A549 (cell line): ENCODE results near the gene RSL24D1.

Experiments
- EP300 ChIP-seq, 2 experiments: fragments of >200 bp; sonication (Bioruptor Twin); formaldehyde crosslinking; IDR thresholded peaks; 2 replicates in 1 of 2; 3 replicates in 1 of 2; pipeline ENCODE4 v1.6.1; 2016 to 2017
- KDM1A ChIP-seq: fragments of 200-600 bp; sonication (generic); IDR thresholded peaks from 2 replicates; pipeline ENCODE4 v1.6.1; 2016; ENCODE audit warnings: low read depth, mild to moderate bottlenecking
- MAFK ChIP-seq: fragments of 450-650 bp; IDR thresholded peaks from 2 replicates; pipeline ENCODE4 v1.6.1; 2014; ENCODE audit not compliant: partially characterized antibody
- RCOR1 ChIP-seq: fragments of 150-350 bp; IDR thresholded peaks from 2 replicates; pipeline ENCODE4 v1.6.1; 2014; ENCODE audit warnings: antibody characterized with exemption, low read length, low read depth
- RFX5 ChIP-seq: fragments of 450-650 bp; IDR thresholded peaks from 2 replicates; pipeline ENCODE4 v1.7.1; 2014; ENCODE audit warnings: antibody characterized with exemption, mild to moderate bottlenecking, moderate library complexity
- RNF2 ChIP-seq: fragments of 200-600 bp; sonication (generic); IDR thresholded peaks from 2 replicates; pipeline ENCODE4 v1.6.1; 2016; ENCODE audit warnings: low read depth, mild to moderate bottlenecking, antibody characterized with exemption, moderate library complexity, borderline replicate concordance
- SREBF2 ChIP-seq: fragments of 450-650 bp; IDR thresholded peaks from 2 replicates; pipeline ENCODE4 v1.6.1; 2014; ENCODE audit warnings: mild to moderate bottlenecking, moderate library complexity
- ZFP36 ChIP-seq: fragments of 450-650 bp; IDR thresholded peaks from 2 replicates; pipeline ENCODE4 v1.6.1; 2014; ENCODE audit warnings: borderline replicate concordance; ENCODE audit not compliant: partially characterized antibody
- TF ChIP-seq, protein P1 (sequence below): fragments of >200 bp; sonication (Bioruptor Twin); formaldehyde crosslinking; IDR thresholded peaks from 3 replicates; pipeline ENCODE4 v1.5.1; 2016

DNA sequence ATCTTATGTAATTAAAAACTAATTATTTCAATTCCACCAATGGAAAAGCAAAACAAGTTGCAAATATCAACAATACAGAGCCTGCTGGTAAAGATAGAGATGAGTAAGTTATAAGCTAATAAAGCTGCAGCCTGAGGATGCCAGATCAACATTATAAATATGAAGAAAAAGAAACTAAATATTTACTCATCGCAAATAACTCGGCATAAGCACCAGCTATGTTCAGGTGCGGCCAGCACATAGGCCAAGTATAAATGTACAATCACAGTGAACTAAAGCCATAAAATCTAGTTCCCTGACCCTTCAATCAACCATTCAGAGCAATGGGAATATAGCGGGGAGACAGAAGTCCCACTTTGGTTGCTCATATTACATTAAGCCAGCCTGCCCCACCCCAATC is 7.7 kb upstream of the RSL24D1 start:
- TF ChIP-seq, protein P1, sequence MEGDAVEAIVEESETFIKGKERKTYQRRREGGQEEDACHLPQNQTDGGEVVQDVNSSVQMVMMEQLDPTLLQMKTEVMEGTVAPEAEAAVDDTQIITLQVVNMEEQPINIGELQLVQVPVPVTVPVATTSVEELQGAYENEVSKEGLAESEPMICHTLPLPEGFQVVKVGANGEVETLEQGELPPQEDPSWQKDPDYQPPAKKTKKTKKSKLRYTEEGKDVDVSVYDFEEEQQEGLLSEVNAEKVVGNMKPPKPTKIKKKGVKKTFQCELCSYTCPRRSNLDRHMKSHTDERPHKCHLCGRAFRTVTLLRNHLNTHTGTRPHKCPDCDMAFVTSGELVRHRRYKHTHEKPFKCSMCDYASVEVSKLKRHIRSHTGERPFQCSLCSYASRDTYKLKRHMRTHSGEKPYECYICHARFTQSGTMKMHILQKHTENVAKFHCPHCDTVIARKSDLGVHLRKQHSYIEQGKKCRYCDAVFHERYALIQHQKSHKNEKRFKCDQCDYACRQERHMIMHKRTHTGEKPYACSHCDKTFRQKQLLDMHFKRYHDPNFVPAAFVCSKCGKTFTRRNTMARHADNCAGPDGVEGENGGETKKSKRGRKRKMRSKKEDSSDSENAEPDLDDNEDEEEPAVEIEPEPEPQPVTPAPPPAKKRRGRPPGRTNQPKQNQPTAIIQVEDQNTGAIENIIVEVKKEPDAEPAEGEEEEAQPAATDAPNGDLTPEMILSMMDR: no peak
- no peak for TF ChIP-seq RFX5
- TF ChIP-seq EP300 (IDR thresholded peaks at IDR 0.05): no peak
- no peak for TF ChIP-seq MAFK
- no peak for TF ChIP-seq KDM1A
- TF ChIP-seq ZFP36: no peak
- TF ChIP-seq RNF2: no peak
- no peak for TF ChIP-seq SREBF2
- TF ChIP-seq RCOR1: no peak
